HTR-8/SVneo (cell line): ENCODE measurements around the gene TBC1D21.
"Not testable (repeated sequence)": the region's sequence is repeated elsewhere in the genome, so short reads cannot be mapped to it uniquely, and the experiment has no call there.

Experiments
- DNase-seq: peaks from one replicate; pipeline ENCODE4 v3.0.0; 2011; ENCODE audit warnings: low spot score, mixed read lengths; ENCODE audit not compliant: insufficient read length
- FAIRE-seq: peaks from 2 replicates; lab custom pipeline; 2011; peaks lifted over from hg19 to GRCh38; lab: Jason Lieb, UNC

The TBC1D21 gene

GRCh38 chr15:73926219-73927002 lies 53.0 kb downstream of the TBC1D21 start, which contains the start of gene LOXL1:
Gene LOXL1 (plus strand): TSS chr15:73926462. CDS start chr15:73926784, 322 bp downstream.
- FAIRE-seq: peak; percentile 49
- DNase-seq: peak; percentile 88

GRCh38 chr15:73927003-73927475 lies 53.7 kb downstream of the TBC1D21 start:
- FAIRE-seq (peak; percentile 67), DNase-seq (no peak)

- DNase-seq: peak; percentile 75
- peak; percentile 94 for FAIRE-seq
Observed at GRCh38 chr15:73927476-73928240, 54.3 kb downstream of the TBC1D21 start.

GRCh38 chr15:73928241-73928579 lies 54.8 kb downstream of the TBC1D21 start:
- FAIRE-seq (no peak), DNase-seq (no peak)

GRCh38 chr15:73928971-73929627 lies 55.7 kb downstream of the TBC1D21 start:
- DNase-seq (no peak), FAIRE-seq (no peak)

GRCh38 chr15:73930371-73930770 lies 57.0 kb downstream of the TBC1D21 start:
- no peak for FAIRE-seq

GRCh38 chr15:73930790-73931281 lies 57.5 kb downstream of the TBC1D21 start:
- no peak for DNase-seq
- FAIRE-seq: no peak

More at GRCh38 chr15:73930371-73930770, 57.0 kb downstream of the TBC1D21 start:
- DNase-seq: no peak

GRCh38 chr15:73931441-73931840 lies 58.1 kb downstream of the TBC1D21 start:
- FAIRE-seq (no peak), DNase-seq (no peak)

- DNase-seq (no peak), FAIRE-seq (no peak)
Observed at GRCh38 chr15:73932381-73933191, 59.2 kb downstream of the TBC1D21 start.

GRCh38 chr15:73934281-73934680 lies 60.9 kb downstream of the TBC1D21 start:
- FAIRE-seq (no peak), DNase-seq (no peak)

- peak; percentile 58 for FAIRE-seq
- DNase-seq: no peak
Observed at GRCh38 chr15:73935547-73935946, 62.2 kb downstream of the TBC1D21 start.

GRCh38 chr15:73936181-73936580 lies 62.8 kb downstream of the TBC1D21 start:
- no peak for DNase-seq
- FAIRE-seq: no peak

GRCh38 chr15:73936588-73937290 lies 63.4 kb downstream of the TBC1D21 start:
- no peak for DNase-seq
- no peak for FAIRE-seq

- DNase-seq (no peak), FAIRE-seq (no peak)
Observed at GRCh38 chr15:73937296-73937695, 63.9 kb downstream of the TBC1D21 start.

- no peak for FAIRE-seq
- DNase-seq: no peak
Observed at GRCh38 chr15:73937726-73938125, 64.4 kb downstream of the TBC1D21 start.

- not testable (repeated sequence) for FAIRE-seq, DNase-seq
Observed at GRCh38 chr15:73938516-73938915, 65.2 kb downstream of the TBC1D21 start.
